PC-9 (cell line): Measurements from ENCODE around the gene ELAVL1. TPM values are rescaled to one million over a fixed set of nuclear protein-coding genes. Genes with fewer than 3 reads are reported as not detected.

ENCODE experiments used
- BruUV-seq: library from RNA; stranded (reverse); fragments of 400-500 nt; replicated peaks from 2 replicates; lab custom pipeline; 2021; lab: Mats Ljungman, UMichigan
- CTCF ChIA-PET: fragments of 300-600 bp; sonication (Branson Sonifier 250); formaldehyde crosslinking; loops from one replicate; lab custom pipeline; 2022; ENCODE audit warnings: antibody characterized with exemption; lab: Charles Lee
- POLR2A ChIA-PET: fragments of 300-600 bp; sonication (Branson Sonifier 250); formaldehyde crosslinking; loops from one replicate; lab custom pipeline; 2022; ENCODE audit warnings: antibody characterized with exemption; ENCODE audit not compliant: unreplicated experiment; lab: Charles Lee
- DNase-seq, 2 experiments: peaks; one replicate each; pipeline versions ENCODE4 v3.0.0 to v3.0.0-alpha.2; 2015 to 2022; ENCODE audit warnings: mixed read lengths in 1 of 2
- H2AFZ ChIP-seq: fragments of 200-600 bp; sonication (generic); 2 replicates; pipeline ENCODE4 v1.8.1; 2017; ENCODE audit warnings: antibody characterized with exemption
- H3F3A ChIP-seq: fragments of 200-600 bp; sonication (generic); 2 replicates; pipeline ENCODE4 v1.8.1; 2017; ENCODE audit warnings: antibody characterized with exemption, mild to moderate bottlenecking, low read depth; ENCODE audit not compliant: insufficient read depth
- H3K27ac ChIP-seq: fragments of 200-600 bp; sonication (generic); 2 replicates; pipeline ENCODE4 v1.6.1; 2016; ENCODE audit warnings: mixed run types
- H3K27me3 ChIP-seq: fragments of 200-600 bp; sonication (generic); 2 replicates; pipeline ENCODE4 v1.6.1; 2016; ENCODE audit warnings: low read depth, mixed run types; ENCODE audit not compliant: insufficient read depth
- H3K36me3 ChIP-seq: fragments of 200-600 bp; sonication (generic); 2 replicates; pipeline ENCODE4 v1.6.1; 2016; ENCODE audit warnings: low read depth, mixed run types
- H3K4me1 ChIP-seq: fragments of 200-600 bp; sonication (generic); replicated peaks from 2 replicates; pipeline ENCODE4 v1.6.1; 2016; ENCODE audit warnings: mixed run types; ENCODE audit not compliant: insufficient read depth
- H3K4me2 ChIP-seq: fragments of 200-600 bp; sonication (generic); 2 replicates; pipeline ENCODE4 v1.6.1; 2017; ENCODE audit warnings: mixed run types
- H3K4me3 ChIP-seq: fragments of 200-600 bp; sonication (generic); 2 replicates; pipeline ENCODE4 v1.6.1; 2016; ENCODE audit warnings: mixed run types
- H3K79me2 ChIP-seq: fragments of 200-600 bp; sonication (generic); 2 replicates; pipeline ENCODE4 v1.6.1; 2017; ENCODE audit warnings: low read depth, mixed run types
- H3K9me2 ChIP-seq: fragments of 200-600 bp; sonication (generic); 2 replicates; pipeline ENCODE4 v1.8.1; 2017; ENCODE audit warnings: mild to moderate bottlenecking; ENCODE audit not compliant: insufficient read depth
- H3K9me3 ChIP-seq: fragments of 200-600 bp; sonication (generic); 2 replicates; pipeline ENCODE4 v1.8.1; 2016; ENCODE audit warnings: low read depth; ENCODE audit not compliant: insufficient read depth
- H4K20me1 ChIP-seq: fragments of 200-600 bp; sonication (generic); 2 replicates; pipeline ENCODE4 v1.8.1; 2017; ENCODE audit not compliant: insufficient read depth
- EZH2 ChIP-seq: fragments of 200-600 bp; sonication (generic); IDR thresholded peaks from 2 replicates; pipeline ENCODE4 v1.8.0; 2017; ENCODE audit warnings: antibody characterized with exemption, low read depth
- intact Hi-C: fragments of 100-400 bp; cut with micrococcal nuclease; formaldehyde crosslinking; loops from one replicate; pipeline ENCODE4 v1.10.0; 2022; ENCODE audit not compliant: unreplicated experiment
- total RNA-seq: library from RNA; stranded (reverse); gene quantifications from 2 replicates; pipeline ENCODE4 v1.2.3, GENCODE V29; 2021
- TF ChIP-seq, protein P1 (sequence below): fragments of 200-600 bp; sonication (generic); conservative IDR thresholded peaks from 2 replicates; pipeline ENCODE4 v1.6.1; 2017; ENCODE audit warnings: mixed run types, antibody characterized with exemption, mild to moderate bottlenecking, moderate library complexity

ELAVL1 gene
- total RNA-seq, 1 experiment from 2014 or later = 108 TPM

GRCh38 chr19:7999376-7999775 is 6.1 kb downstream of the ELAVL1 start:
- Histone ChIP-seq H3K79me2 (peaks cover 100% of the 10 kb centered on the region), H3K9me3 (no peaks in the 10 kb centered on the region), H2AFZ (no peak overlapping the region), H3K4me1 (peaks cover 20% of the 10 kb centered on the region), H3F3A (peaks cover 22% of the 10 kb centered on the region), H3K4me3 (no peak overlapping the region), H4K20me1 (peaks cover 100% of the 10 kb centered on the region), H3K27me3 (no peaks in the 10 kb centered on the region), H3K36me3 (no peaks in the 10 kb centered on the region), H3K27ac (no peak overlapping the region), H3K9me2 (no peaks in the 10 kb centered on the region), H3K4me2 (no peak overlapping the region)
- POLR2A ChIA-PET = no interaction called here
- TF ChIP-seq, protein P1, sequence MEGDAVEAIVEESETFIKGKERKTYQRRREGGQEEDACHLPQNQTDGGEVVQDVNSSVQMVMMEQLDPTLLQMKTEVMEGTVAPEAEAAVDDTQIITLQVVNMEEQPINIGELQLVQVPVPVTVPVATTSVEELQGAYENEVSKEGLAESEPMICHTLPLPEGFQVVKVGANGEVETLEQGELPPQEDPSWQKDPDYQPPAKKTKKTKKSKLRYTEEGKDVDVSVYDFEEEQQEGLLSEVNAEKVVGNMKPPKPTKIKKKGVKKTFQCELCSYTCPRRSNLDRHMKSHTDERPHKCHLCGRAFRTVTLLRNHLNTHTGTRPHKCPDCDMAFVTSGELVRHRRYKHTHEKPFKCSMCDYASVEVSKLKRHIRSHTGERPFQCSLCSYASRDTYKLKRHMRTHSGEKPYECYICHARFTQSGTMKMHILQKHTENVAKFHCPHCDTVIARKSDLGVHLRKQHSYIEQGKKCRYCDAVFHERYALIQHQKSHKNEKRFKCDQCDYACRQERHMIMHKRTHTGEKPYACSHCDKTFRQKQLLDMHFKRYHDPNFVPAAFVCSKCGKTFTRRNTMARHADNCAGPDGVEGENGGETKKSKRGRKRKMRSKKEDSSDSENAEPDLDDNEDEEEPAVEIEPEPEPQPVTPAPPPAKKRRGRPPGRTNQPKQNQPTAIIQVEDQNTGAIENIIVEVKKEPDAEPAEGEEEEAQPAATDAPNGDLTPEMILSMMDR = no peak
- no peak for TF ChIP-seq EZH2
- BruUV-seq = no TSS peak
- intact Hi-C loops = no loop called here
- CTCF ChIA-PET = interaction anchor here (0.5 kb wide), 1 partner anchor 582 kb away, joined by 6 read pairs; no protein-coding TSS in a partner anchor
- DNase-seq = no peak

DNA sequence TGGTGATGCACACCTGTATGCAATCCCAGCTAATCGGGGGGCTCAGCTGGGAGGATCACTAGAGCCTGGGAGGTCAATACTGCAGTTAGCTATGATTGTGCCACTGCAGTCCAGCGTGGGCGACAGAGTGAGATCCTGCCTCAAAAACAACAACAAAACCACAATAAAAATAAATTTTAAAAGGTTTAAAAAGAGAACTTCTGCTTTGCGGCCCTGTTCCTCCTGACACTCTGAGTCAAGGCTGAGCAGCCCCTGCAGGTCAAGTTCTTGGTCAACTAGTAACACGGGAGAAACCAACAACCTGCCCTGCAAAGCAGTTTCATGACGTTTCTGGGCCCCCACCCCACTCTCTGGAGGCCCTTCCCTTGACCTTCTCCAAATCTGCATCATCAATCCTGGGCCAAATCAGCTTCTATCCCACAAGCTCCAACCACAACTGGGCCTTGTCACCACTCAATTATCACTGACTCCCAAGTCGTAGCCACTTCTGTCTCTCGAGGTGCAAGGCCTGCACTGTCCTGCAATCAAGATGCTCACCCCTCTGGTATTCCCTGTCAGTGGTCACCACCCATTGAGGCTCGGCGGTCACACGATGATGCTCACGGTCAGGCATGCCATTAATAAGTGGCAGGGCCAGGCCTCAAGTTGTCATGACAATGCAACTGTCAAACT is 7.5 kb downstream of the ELAVL1 start:
- Histone ChIP-seq H3F3A (peaks cover 20% of the 10 kb centered on the region), H3K4me3 (no peak overlapping the region), H3K27ac (no peak overlapping the region), H3K9me3 (no peaks in the 10 kb centered on the region), H3K27me3 (no peaks in the 10 kb centered on the region), H3K4me1 (peaks cover 13% of the 10 kb centered on the region), H3K79me2 (peaks cover 100% of the 10 kb centered on the region), H3K9me2 (no peaks in the 10 kb centered on the region), H2AFZ (no peak overlapping the region), H3K36me3 (no peaks in the 10 kb centered on the region), H3K4me2 (no peak overlapping the region), H4K20me1 (peaks cover 100% of the 10 kb centered on the region)
- intact Hi-C loops = no loop called here
- no peak for TF ChIP-seq EZH2
- TF ChIP-seq, protein P1 = no peak
- no peak for DNase-seq
- ChIA-PET CTCF (no interaction called here), POLR2A (no interaction called here)
- no TSS peak for BruUV-seq

- no peak overlapping the region for H2AFZ ChIP-seq
- peaks cover 14% of the 10 kb centered on the region; the same call in 1 of the 2 replicates for H3F3A ChIP-seq
- no peak for TF ChIP-seq EZH2
- no peak overlapping the region for H3K27ac ChIP-seq
- no peak overlapping the region for H3K4me3 ChIP-seq
- no TSS peak for BruUV-seq
- H4K20me1 ChIP-seq = peaks cover 100% of the 10 kb centered on the region
- no peaks in the 10 kb centered on the region for H3K36me3 ChIP-seq
- H3K79me2 ChIP-seq = peaks cover 100% of the 10 kb centered on the region
- H3K4me2 ChIP-seq = no peak overlapping the region
- intact Hi-C loops = no loop called here
- ChIA-PET CTCF (no interaction called here), POLR2A (no interaction called here)
- H3K27me3 ChIP-seq = no peaks in the 10 kb centered on the region
- no peaks in the 10 kb centered on the region for H3K9me2 ChIP-seq
- 0 out of 2 replicates have a peak, but pooled peaks cover 4% of the 10 kb centered on the region for H3K4me1 ChIP-seq
- DNase-seq = no peak
- no peaks in the 10 kb centered on the region for H3K9me3 ChIP-seq
Measured at GRCh38 chr19:7996883-7997282, 8.6 kb downstream of the ELAVL1 start.
